IMR-90 (cell line): ENCODE results near the gene PROZ. TPM values are rescaled to one million over a fixed set of nuclear protein-coding genes. Genes with fewer than 3 reads are reported as not detected.
A peak's percentile ranks its signal among the peaks of the same experiment; 100 is the strongest.

Experiments used
- ATAC-seq: fragments of 200-7000 bp; cut with Tn5 transposase; 2 replicates; pipeline ENCODE4 v1.9.1; 2020; ENCODE audit warnings: low read depth, mild to moderate bottlenecking, moderate library complexity
- BruUV-seq: library from RNA; stranded (reverse); fragments of 400-500 nt; replicated peaks from 2 replicates; lab custom pipeline; 2021; lab: Mats Ljungman, UMichigan
- CTCF ChIA-PET: fragments of 300-600 bp; formaldehyde crosslinking; extraction: SDS; loops from one replicate; lab custom pipeline; 2021; ENCODE audit warnings: antibody characterized with exemption; lab: Yijun Ruan, JAX
- POLR2A ChIA-PET: fragments of 300-600 bp; sonication (Branson Sonifier 250); formaldehyde crosslinking; loops from one replicate; lab custom pipeline; 2022; ENCODE audit warnings: antibody characterized with exemption; ENCODE audit not compliant: unreplicated experiment; lab: Charles Lee
- DNase-seq: peaks from one replicate; pipeline ENCODE4 v3.0.0; 2013
- H2AFZ ChIP-seq: replicated peaks from 2 replicates; pipeline ENCODE3; 2013; ENCODE audit warnings: low read length, mild to moderate bottlenecking; ENCODE audit not compliant: poor library complexity
- H2AK5ac ChIP-seq: 2 replicates; pipeline ENCODE4 v1.6.1; 2013; ENCODE audit warnings: low read depth, low read length, inconsistent platforms
- H2AK9ac ChIP-seq: replicated peaks from 2 replicates; pipeline ENCODE3; 2013; ENCODE audit warnings: mild to moderate bottlenecking, low read depth, low read length, moderate library complexity; ENCODE audit not compliant: poor library complexity
- H2BK120ac ChIP-seq: 2 replicates; pipeline ENCODE4 v1.6.1; 2013; ENCODE audit warnings: low read depth, low read length, inconsistent platforms
- H2BK15ac ChIP-seq: 3 replicates; pipeline ENCODE4 v1.6.1; 2013; ENCODE audit warnings: low read depth, low read length, inconsistent platforms
- H2BK20ac ChIP-seq: 2 replicates; pipeline ENCODE4 v1.6.1; 2013; ENCODE audit warnings: low read depth, mild to moderate bottlenecking, inconsistent platforms, low read length, moderate library complexity
- H2BK5ac ChIP-seq: 2 replicates; pipeline ENCODE4 v1.6.1; 2013; ENCODE audit warnings: mild to moderate bottlenecking, low read depth, low read length, inconsistent platforms; ENCODE audit not compliant: poor library complexity, severe bottlenecking
- H3K14ac ChIP-seq: replicated peaks from 2 replicates; pipeline ENCODE4 v1.6.1; 2013; ENCODE audit warnings: low read depth, low read length, inconsistent platforms
- H3K18ac ChIP-seq: 2 replicates; pipeline ENCODE4 v1.6.1; 2013; ENCODE audit warnings: low read depth, low read length, control low read depth
- H3K23ac ChIP-seq: 2 replicates; pipeline ENCODE4 v1.6.1; 2013; ENCODE audit warnings: low read depth, low read length, inconsistent platforms
- H3K27ac ChIP-seq: 2 replicates; pipeline ENCODE4 v1.5.1; 2013; ENCODE audit warnings: mild to moderate bottlenecking, control low read depth, low read length; ENCODE audit not compliant: insufficient read depth
- H3K27me3 ChIP-seq: 2 replicates; pipeline ENCODE4 v1.6.1; 2013; ENCODE audit warnings: low read length; ENCODE audit not compliant: control insufficient read depth, insufficient read depth
- H3K36me3 ChIP-seq: 2 replicates; pipeline ENCODE4 v1.6.1; 2013; ENCODE audit warnings: low read length, mixed read lengths; ENCODE audit not compliant: control insufficient read depth, insufficient read depth
- H3K4ac ChIP-seq: 2 replicates; pipeline ENCODE4 v1.6.1; 2013; ENCODE audit warnings: low read depth, low read length, inconsistent platforms
- H3K4me1 ChIP-seq: 2 replicates; pipeline ENCODE4 v1.6.1; 2013; ENCODE audit warnings: low read length, mixed read lengths; ENCODE audit not compliant: control insufficient read depth, insufficient read depth
- H3K4me2 ChIP-seq: 2 replicates; pipeline ENCODE4 v1.6.1; 2013; ENCODE audit warnings: low read depth, mild to moderate bottlenecking, control low read depth, low read length, moderate library complexity
- H3K4me3 ChIP-seq: 2 replicates; pipeline ENCODE4 v1.5.1; 2013; ENCODE audit warnings: low read depth, mild to moderate bottlenecking, control low read depth, low read length, moderate library complexity; ENCODE audit not compliant: insufficient read depth
- H3K56ac ChIP-seq: 2 replicates; pipeline ENCODE4 v1.6.1; 2013; ENCODE audit warnings: low read length, inconsistent platforms; ENCODE audit not compliant: insufficient read depth; ENCODE audit errors: extremely low read depth
- H3K79me1 ChIP-seq, 2 experiments: 2 replicates each; pipeline ENCODE4 v1.6.1; 2013; ENCODE audit warnings: low read length in 2 of 2, inconsistent platforms in 1 of 2, low read depth in 1 of 2
- H3K9ac ChIP-seq: 2 replicates; pipeline ENCODE4 v1.6.1; 2013; ENCODE audit warnings: low read depth, low read length, control low read depth
- H3K9me1 ChIP-seq: 2 replicates; pipeline ENCODE4 v1.6.1; 2013; ENCODE audit warnings: low read length, inconsistent platforms; ENCODE audit not compliant: insufficient read depth
- H3K9me3 ChIP-seq: 2 replicates; pipeline ENCODE4 v1.6.1; 2013; ENCODE audit warnings: low read length; ENCODE audit not compliant: control insufficient read depth, insufficient read depth
- H4K20me1 ChIP-seq: 2 replicates; pipeline ENCODE4 v1.6.1; 2013; ENCODE audit warnings: low read length, inconsistent platforms; ENCODE audit not compliant: insufficient read depth
- H4K5ac ChIP-seq: 2 replicates; pipeline ENCODE4 v1.6.1; 2013; ENCODE audit warnings: mild to moderate bottlenecking, low read depth, low read length, control low read depth
- H4K8ac ChIP-seq, 2 experiments: 2 replicates each; pipeline ENCODE4 v1.6.1; 2013; ENCODE audit warnings: low read depth in 2 of 2, low read length in 2 of 2, control low read depth in 1 of 2, inconsistent platforms in 1 of 2
- H4K91ac ChIP-seq: 2 replicates; pipeline ENCODE4 v1.6.1; 2013; ENCODE audit warnings: low read depth, low read length, inconsistent platforms; ENCODE audit not compliant: insufficient read depth
- BHLHE40 ChIP-seq: fragments of 150-350 bp; IDR thresholded peaks from 2 replicates; pipeline ENCODE4 v1.6.1; 2016; ENCODE audit warnings: mild to moderate bottlenecking, low read depth, low read length
- CEBPB ChIP-seq: IDR thresholded peaks from 2 replicates; pipeline ENCODE4 v1.6.1; 2012; ENCODE audit warnings: low read depth, low read length, improper control_type of control experiment
- CHD1 ChIP-seq: IDR thresholded peaks from 2 replicates; pipeline ENCODE4 v1.6.1; 2012; ENCODE audit warnings: low read depth, low read length, improper control_type of control experiment
- CTCF ChIP-seq: conservative IDR thresholded peaks from 2 replicates; pipeline ENCODE4 v1.5.1; 2012; ENCODE audit warnings: mild to moderate bottlenecking, low read depth, low read length, improper control_type of control experiment
- ELK1 ChIP-seq: fragments of 150-350 bp; IDR thresholded peaks from 2 replicates; pipeline ENCODE4 v1.6.1; 2016; ENCODE audit warnings: low read depth, mild to moderate bottlenecking, low read length, moderate library complexity, borderline replicate concordance
- MAFK ChIP-seq: IDR thresholded peaks from 2 replicates; pipeline ENCODE4 v1.6.1; 2012; ENCODE audit warnings: low read depth, low read length, improper control_type of control experiment
- MAZ ChIP-seq: IDR thresholded peaks from 2 replicates; pipeline ENCODE4 v1.6.1; 2012; ENCODE audit warnings: low read depth, mild to moderate bottlenecking, low read length, improper control_type of control experiment, moderate library complexity, borderline replicate concordance
- MXI1 ChIP-seq: IDR thresholded peaks from 2 replicates; pipeline ENCODE4 v1.6.1; 2012; ENCODE audit warnings: low read depth, mild to moderate bottlenecking, low read length, moderate library complexity, borderline replicate concordance
- NFE2L2 ChIP-seq: fragments of 150-350 bp; IDR thresholded peaks from 2 replicates; pipeline ENCODE4 v1.6.1; 2016; ENCODE audit warnings: low read depth, mild to moderate bottlenecking, low read length
- POLR2A ChIP-seq: IDR thresholded peaks from 2 replicates; pipeline ENCODE4 v1.6.1; 2012; ENCODE audit warnings: mild to moderate bottlenecking, low read depth, low read length
- RAD21 ChIP-seq: IDR thresholded peaks from 2 replicates; pipeline ENCODE4 v1.6.1; 2012; ENCODE audit warnings: low read length, improper control_type of control experiment
- RCOR1 ChIP-seq: IDR thresholded peaks from 2 replicates; pipeline ENCODE4 v1.6.1; 2012; ENCODE audit warnings: mild to moderate bottlenecking, low read length, improper control_type of control experiment; ENCODE audit not compliant: insufficient replicate concordance
- USF2 ChIP-seq: fragments of 150-350 bp; IDR thresholded peaks from 2 replicates; pipeline ENCODE4 v1.6.1; 2017; ENCODE audit warnings: mild to moderate bottlenecking, antibody characterized with exemption, low read length, low read depth
- WGBS, 2 experiments: methylation state at CpG; one replicate each; pipeline versions ENCODE4 v1.1.5 to v1.1.7; 2013; ENCODE audit warnings: missing lambda C conversion rate in 2 of 2; ENCODE audit not compliant: insufficient read length in 1 of 2; ENCODE audit errors: extremely low coverage in 2 of 2; 5-methylcytosine and 5-hydroxymethylcytosine counted together
- dilution Hi-C: fragments of 300-500 bp; cut with HindIII; formaldehyde crosslinking; loops from one replicate; pipeline ENCODE4 v1.14.3; 2018; ENCODE audit warnings: low sequenced_read_pairs; ENCODE audit not compliant: unreplicated experiment
- in situ Hi-C: fragments of 300-500 bp; cut with MboI; formaldehyde crosslinking; loops from 3 replicates; pipeline ENCODE4 v1.14.3; 2019; ENCODE audit warnings: low sequenced_read_pairs, inconsistent platforms, mixed read lengths
- intact Hi-C: fragments of 100-400 bp; cut with micrococcal nuclease; formaldehyde crosslinking; loops from 2 replicates; pipeline ENCODE4 v1.10.0; 2022
- polyA plus RNA-seq, 3 experiments: library from polyadenylated mRNA; depleted of rRNA; stranded (reverse); fragments of >200 nt; gene quantifications; 2 replicates each; pipeline ENCODE4 v1.2.3, GENCODE V29; 2012; ENCODE audit warnings: low replicate concordance in 1 of 3
- total RNA-seq: library from RNA; depleted of rRNA; stranded (reverse); fragments of >200 nt; gene quantifications from 2 replicates; pipeline ENCODE4 v1.2.3, GENCODE V29; 2012

The PROZ gene
- total and polyA plus RNA-seq, 2 of the 4 experiments (the other 2 are of a cell fraction), result not detected

GRCh38 chr13:113178070-113178895 lies 19.8 kb downstream of the PROZ start:
- Histone ChIP-seq H3K56ac (peak overlapping the region; percentile 100), H3K9me1 (peaks cover 13% of the 10 kb centered on the region), H3K27ac (peak overlapping the region; percentile 98), H2BK15ac (peak overlapping the region; percentile 99), H3K23ac (peak overlapping the region; percentile 99), H2BK5ac (peak overlapping the region; percentile 100), H3K9me3 (no peaks in the 10 kb centered on the region), H2AFZ (peak overlapping the region; percentile 25), H2AK5ac (peak overlapping the region; percentile 99), H3K4me2 (peak overlapping the region; percentile 69), H3K4me1 (peaks cover 18% of the 10 kb centered on the region), H2BK120ac (peak overlapping the region; percentile 99), H2AK9ac (peak overlapping the region; percentile 87), H3K18ac (peak overlapping the region; percentile 100), H3K79me1 (peaks cover 17 to 55% of the 10 kb centered on the region in 2 experiments; a peak in 3 of 4 replicates), H2BK20ac (peak overlapping the region; percentile 98), H3K9ac (peak overlapping the region; percentile 85), H4K91ac (peak overlapping the region; percentile 99), H3K4me3 (peak overlapping the region; percentile 31; the same call in 1 of the 2 replicates), H4K20me1 (no peaks in the 10 kb centered on the region), H3K36me3 (peaks cover 48% of the 10 kb centered on the region), H4K5ac (peak overlapping the region; percentile 99), H3K27me3 (no peaks in the 10 kb centered on the region), H4K8ac (peak overlapping the region; percentile 94 to 98), H3K4ac (peak overlapping the region; percentile 99), H3K14ac (peak overlapping the region; percentile 99)
- ATAC-seq (peak; percentile 90), DNase-seq (peak; percentile 99)
- dilution Hi-C loops, result no loop called here
- in situ Hi-C loops, result no loop called here
- WGBS, 2 experiments, result no CpG with 5 or more reads among the region's 25 CpGs
- ChIA-PET CTCF (interaction anchor here (0.6 kb wide), 2 partner anchors 10 to 320 kb away, joined by 3 to 4 read pairs; no protein-coding TSS in a partner anchor), POLR2A (interaction anchor here (1.2 kb wide), 1 partner anchor 29 kb away, joined by 3 read pairs; no protein-coding TSS in a partner anchor)
- no TSS peak for BruUV-seq
- intact Hi-C loops, result loop anchor here (1.0 to 2.0 kb wide), 3 partner anchors 9 to 39 kb away; partner anchors contain the start of genes CUL4A and PCID2
- TF ChIP-seq USF2 (no peak), MXI1 (0 out of 2 replicates have a peak, but pooled peaks have one; percentile 54), MAZ (peak; percentile 28; the same call in 1 of the 2 replicates), CTCF (no peak), ELK1 (no peak), POLR2A (peak; percentile 96), MAFK (peak; percentile 57; the same call in 1 of the 2 replicates), BHLHE40 (peak; percentile 68), RAD21 (peak; percentile 38; the same call in 1 of the 2 replicates), RCOR1 (peak; percentile 75), NFE2L2 (no peak), CEBPB (peak; percentile 65), CHD1 (0 out of 2 replicates have a peak, but pooled peaks have one; percentile 73)
